Measurements from ENCODE around the gene SERPINE2.
A peak's percentile ranks its signal among the peaks of the same experiment; 100 is the strongest.

The SERPINE2 gene, protein sequence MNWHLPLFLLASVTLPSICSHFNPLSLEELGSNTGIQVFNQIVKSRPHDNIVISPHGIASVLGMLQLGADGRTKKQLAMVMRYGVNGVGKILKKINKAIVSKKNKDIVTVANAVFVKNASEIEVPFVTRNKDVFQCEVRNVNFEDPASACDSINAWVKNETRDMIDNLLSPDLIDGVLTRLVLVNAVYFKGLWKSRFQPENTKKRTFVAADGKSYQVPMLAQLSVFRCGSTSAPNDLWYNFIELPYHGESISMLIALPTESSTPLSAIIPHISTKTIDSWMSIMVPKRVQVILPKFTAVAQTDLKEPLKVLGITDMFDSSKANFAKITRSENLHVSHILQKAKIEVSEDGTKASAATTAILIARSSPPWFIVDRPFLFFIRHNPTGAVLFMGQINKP

DNA sequence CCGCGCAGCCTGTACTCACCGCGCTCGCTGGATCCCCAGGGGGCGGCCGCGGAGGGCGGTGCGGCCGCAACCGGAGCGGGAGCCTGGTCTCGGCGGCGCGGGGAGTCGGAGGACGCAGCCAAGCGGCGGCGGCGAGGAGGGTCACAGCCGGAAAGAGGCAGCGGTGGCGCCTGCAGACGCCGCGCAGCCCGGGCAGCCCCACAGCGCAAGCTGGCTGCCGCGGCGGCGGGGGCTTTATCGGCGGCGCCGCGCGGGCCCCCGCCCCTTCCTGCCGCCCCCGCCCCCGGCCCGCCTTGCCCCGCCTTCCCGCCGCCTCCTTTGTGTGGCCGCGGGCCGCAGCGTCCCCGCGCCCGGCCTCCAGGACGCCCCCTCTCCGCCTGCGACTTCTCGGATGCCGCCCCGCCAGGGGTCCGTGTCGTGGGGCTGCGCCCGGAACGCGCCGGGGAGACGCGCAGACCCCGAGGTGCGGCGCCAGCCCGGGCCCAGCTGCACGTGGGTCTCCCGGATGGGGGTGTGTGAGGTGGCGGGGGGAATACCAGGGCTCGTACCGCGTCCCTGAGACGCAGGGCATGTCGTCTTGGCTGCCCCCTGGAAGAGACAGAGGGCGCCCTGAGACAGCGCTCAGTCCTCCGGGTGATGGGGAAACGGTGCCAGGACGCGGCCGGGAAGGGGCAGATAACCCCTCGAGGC, at the start of gene SERPINE2:
Gene SERPINE2 (minus strand): TSS at position 207 of the 690 bp plus-strand sequence. CDS start 37,386 bp downstream, outside the sequence.
- peak; percentile 20 for DNase-seq (ENCODE audit: low spot score)

DNA sequence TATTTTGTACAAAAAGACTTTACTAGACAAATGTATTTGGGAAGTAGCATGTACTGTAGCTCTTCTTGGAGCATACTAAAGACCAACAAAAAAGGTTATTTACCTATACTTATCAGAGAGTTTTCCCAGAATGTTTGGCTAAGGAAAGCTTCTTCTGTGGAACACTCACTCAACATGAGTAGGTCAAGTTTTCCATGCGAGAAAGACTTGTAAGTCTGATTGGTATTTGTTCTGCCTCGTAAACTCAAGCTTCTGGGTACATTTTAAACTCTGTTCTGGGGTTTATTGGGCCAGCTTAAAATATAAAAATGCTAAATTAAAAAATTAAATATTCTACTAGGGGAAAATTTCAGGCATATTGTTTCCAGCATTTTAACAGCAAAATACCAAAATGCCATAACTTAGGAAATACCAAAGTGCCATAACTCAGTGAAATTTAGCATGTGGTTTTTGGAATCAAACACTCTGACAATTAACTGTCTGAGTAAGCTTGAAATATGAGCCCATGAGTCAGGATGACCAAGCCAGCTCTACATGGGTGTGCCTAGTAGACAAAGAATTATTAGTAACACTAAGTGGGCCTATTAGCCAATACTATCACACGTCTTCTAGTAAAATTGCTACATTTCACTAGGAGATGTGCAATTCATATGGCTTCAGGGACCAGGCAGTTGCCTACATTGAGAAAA, 47.3 kb upstream of the SERPINE2 start:
- DNase-seq (ENCODE audit: low spot score), result no peak

DNA sequence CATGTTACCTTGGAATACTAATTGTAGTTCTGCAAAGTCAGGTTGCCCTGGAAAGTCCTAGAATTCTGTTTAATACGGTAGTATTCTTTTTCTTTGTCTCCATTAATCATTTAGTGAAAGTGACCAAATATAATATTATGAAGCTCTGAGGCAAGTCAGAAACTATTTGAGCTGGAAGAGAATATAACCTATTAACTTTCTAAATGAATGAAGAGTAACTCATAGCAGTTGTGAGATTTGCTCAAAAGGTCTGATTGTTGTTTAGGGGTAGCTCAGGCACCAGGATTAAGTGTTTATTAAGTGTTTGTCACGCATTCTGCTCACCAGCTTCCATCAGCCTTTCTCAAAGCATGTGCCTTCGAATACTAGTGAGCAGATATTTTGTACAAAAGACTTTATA, 46.7 kb upstream of the SERPINE2 start:
- no peak for DNase-seq (ENCODE audit: low spot score)

DNA sequence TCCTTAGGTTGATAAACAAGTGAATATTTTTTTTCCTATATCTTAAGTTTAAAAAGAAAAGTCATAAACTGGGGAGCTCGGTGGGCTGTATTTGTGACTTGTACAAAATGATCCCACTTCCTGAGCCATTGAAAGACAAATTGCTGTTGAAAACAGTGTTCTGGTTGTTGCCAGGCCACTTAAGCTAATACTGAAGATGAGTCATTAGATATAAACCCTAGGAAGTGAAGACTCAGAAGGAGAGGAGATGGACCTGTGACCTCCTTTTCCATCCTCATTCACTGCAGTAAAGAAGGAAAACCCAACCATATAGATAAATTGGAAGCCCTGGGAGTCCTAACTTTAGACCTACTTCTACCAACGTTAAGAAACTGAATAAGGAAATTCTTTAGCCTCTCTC, 46.2 kb upstream of the SERPINE2 start:
- no peak for DNase-seq (ENCODE audit: low spot score)

DNA sequence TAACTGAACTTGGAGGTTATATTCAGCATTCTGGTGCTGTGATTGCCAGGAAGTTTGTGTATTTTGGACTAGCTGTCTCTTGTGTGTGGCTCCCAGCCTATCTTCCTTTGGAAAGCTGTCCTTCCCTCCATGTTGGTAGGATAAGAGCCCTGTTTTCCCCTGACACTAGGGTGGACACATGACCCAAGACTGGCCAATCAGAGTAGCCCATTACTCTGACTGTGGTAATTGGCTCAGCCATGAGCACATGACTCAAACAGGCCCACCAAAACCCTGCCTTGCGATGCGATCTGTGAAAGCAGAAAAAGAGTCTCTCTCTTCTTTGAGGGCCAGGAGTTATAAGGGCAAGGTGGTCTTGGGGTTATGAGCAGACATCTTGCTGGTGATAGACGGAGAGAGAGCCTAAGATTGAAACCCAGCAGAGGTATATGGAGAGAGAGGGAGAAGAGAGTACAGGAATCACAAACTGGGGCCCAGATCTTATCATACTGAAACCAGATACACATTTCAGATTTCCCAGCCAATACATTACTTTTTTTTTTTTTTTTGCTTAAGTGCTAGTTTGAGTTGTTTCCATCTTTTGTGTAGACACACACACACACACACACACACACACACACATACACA, 45.3 kb upstream of the SERPINE2 start:
- no peak for DNase-seq (ENCODE audit: low spot score)

DNA sequence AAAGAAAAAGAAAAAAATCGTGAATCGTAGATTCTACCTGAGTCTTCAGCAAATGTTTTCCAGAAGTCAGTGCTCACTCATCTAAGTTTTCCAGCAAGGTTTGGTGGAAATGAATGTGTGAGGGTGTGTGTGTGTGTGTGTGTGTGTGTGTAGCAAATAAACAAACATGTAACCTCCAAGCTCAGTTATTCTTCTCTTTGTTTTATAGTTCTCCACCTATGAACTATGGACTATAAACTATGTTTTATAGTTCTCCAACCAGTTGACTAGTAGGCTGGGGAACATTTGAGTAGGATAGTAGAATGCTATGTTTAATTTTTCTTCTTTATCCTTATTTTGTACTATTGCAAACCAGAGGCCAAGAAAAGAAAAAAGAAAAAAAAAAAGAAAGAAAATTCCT, 44.6 kb upstream of the SERPINE2 start:
- no peak for DNase-seq (ENCODE audit: low spot score)

DNA sequence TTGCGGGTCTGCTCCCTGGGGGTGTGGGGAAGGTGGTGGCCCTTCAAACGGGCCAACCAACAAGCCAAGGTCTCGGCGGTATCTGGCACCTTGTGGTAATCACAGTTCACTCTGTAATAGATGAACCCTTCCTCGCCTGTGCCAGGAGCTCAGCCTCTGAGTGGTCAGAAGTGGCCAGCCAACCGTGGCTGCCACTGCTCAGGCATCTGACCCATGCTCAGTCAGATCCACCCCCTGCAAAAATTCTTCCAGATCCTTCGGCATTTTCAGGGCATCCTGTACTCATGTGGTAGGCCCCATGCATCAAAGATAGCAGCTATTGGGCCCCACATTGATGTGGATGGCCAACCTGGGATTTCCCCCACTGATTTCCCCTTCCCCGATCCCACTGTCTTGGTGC, 39.6 kb upstream of the SERPINE2 start:
- no peak for DNase-seq (ENCODE audit: low spot score)

DNA sequence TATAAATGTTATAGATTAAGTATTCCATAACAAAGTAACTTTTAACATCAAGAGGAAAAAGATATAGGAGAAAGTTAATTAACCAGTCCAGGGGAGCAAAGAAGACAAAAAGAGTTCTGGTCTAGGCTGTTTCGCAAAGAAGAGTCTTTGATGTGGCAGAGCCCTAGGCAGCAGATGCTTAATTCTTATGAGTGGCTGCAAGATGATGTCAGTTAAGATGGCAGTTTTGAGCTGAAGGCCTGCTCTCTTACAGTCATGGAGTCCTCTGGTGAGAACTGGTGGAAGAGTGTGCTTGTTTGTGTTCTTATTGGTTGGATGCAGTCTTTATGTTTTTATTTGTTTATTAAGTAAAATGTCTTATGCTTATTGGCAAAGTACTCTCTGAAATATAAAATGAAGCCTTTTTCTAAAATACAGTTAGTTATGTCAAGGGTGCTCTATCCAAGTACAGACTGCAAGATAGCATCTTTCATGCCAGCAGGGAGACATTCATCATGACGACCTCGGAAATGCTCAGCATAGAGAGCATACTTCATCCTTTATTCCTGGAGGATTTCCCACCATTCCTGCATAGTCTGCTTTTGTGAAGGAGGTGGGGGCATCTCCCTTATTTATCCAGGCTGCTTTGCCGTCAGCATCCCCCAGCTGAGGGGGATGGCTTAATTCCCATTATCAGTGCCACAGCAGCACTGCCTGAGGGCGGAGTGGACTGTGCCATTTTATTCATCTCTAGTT, 38.9 kb upstream of the SERPINE2 start:
- no peak for DNase-seq (ENCODE audit: low spot score)

DNA sequence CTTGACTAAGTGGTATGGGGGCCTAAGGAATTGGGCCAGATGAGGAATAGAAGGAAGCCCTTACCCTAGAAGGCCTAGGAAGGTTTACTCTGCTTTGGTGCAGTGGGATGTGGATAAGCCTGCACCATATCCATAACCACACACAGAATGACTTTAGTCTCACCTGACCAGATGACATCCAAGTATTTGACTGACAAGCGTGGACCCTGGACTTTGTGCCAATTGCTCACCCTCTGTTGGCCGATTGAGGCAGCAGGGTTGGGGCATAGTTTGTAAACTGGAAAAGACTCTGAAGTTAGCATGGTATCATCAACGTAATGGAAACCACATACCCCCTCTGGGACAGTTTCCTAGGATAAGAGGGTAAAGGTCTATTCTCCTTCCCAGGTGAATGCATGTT, 36.5 kb upstream of the SERPINE2 start:
- no peak for DNase-seq (ENCODE audit: low spot score)

DNA sequence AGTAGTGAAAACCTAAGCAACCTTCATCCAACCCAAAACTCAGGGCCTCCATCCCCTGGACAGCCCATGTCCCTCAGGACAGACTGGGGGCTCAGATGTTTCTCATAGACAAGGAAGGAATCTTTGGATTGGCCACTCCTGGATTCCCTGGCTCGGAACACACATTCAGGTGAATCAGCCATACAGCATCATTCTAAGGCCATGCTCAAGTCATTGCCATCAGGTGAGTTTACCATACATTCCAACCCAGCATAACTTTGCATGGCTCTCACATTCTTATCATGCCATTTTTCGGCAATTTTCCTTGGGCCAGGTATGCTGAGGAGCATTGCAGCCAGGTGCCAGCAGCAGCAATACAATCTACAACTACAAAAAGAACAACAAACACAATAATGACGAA, 34.6 kb upstream of the SERPINE2 start:
- DNase-seq (ENCODE audit: low spot score), result no peak

DNA sequence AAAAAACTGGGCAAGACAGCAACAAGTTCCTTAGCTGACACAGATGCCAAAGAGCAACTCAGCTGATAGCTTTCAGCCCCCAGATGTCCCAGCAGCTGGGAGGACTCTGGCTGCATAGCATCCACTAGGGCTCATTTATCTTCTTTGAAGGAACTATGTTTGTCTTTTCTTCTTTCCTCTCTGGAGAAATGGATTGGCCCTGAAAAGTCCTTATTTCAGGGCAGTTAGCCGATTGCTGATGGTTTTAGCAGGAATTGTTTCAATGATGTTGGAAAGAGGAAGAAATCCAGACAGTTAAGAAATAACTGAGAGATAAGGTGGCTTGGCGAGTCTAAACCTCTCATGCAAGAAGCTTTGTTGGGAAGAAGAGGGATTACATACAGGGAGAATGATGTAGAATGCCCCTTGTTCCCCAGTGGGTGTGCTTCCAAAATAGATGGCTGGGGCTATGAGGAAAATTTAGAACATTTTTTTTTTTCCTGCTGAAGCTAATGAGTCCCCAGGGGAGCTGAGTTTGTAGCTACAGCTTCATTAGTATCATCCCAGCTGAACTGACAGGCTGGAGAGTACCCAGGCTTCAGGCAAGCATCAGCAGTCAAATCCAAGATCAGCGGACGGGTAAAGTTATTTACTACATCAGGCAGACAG, 33.6 kb upstream of the SERPINE2 start:
- no peak for DNase-seq (ENCODE audit: low spot score)

DNA sequence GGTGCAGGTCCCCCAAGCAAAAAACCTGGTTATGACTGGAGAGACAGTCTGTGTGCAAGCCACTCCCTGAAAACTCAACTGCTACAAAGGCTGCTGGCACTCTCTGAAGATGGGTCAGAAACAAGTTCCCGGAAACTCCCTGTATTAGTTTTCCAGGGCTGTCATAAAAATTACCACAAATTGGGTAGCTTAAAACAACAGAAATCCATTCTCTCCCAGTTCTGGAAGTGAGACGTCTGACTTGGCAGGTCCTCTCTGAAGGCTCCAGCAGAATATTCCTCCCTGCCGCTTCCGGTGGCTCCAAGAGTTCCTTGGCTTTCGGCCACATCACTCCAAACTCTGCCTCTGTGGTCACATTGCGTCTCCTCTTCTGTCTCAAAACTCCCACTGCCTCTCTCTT, 30.1 kb upstream of the SERPINE2 start:
- DNase-seq (ENCODE audit: low spot score), result no peak

DNA sequence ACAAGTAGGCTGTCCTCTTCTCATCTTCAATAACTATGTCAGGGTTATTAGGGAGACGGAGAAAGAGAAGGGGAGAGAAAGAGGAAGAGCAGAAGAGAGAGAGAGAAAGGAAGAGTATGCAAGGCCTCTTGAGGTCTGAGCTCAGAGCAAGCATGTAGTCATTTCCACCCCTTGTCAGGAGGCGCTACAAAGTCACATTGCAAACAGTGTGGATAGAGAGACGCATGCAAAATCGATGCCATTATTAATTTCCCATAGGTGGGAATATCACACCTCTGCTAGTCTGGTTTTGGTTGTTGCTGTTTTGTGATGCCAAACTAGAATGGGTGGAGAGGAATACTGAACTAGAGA, 24.2 kb upstream of the SERPINE2 start:
- DNase-seq (ENCODE audit: low spot score), result no peak

DNA sequence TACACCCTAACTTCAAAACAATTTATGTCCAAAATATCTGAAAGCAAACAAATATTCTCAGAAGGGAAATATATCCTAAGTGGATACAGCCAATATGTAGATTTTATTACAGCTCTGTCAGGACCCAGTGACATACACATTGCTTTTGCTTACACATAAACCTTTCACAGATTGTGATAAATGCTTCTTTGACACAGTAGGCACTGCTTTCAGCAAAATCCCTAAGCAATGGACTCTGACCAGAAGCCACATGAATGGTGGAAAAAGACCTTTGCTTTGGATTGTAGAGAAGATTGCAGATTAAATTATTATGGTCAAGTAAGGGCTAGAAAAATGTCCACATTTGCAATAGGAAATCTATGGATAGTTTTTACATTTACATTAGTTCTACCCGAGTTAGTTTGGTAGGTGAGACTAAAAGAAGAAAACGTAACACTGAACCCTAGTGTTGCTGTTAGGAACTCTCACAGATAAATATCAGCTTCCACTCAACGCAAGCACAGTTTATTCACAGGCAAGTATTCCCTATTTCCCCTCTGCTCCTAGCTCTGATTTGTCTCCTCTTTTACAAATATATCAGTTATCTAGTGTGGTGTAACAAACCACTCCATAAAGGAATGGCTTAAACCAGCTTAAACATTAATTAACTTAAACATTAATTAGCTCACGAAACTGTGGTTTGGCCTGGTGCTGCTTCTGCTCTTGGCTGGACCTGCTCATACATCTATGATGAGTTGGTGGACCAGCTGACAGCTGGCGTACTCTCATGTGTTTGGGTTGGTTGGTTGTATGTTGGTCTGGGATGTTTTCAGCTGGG, 23.6 kb upstream of the SERPINE2 start:
- no peak for DNase-seq (ENCODE audit: low spot score)

DNA sequence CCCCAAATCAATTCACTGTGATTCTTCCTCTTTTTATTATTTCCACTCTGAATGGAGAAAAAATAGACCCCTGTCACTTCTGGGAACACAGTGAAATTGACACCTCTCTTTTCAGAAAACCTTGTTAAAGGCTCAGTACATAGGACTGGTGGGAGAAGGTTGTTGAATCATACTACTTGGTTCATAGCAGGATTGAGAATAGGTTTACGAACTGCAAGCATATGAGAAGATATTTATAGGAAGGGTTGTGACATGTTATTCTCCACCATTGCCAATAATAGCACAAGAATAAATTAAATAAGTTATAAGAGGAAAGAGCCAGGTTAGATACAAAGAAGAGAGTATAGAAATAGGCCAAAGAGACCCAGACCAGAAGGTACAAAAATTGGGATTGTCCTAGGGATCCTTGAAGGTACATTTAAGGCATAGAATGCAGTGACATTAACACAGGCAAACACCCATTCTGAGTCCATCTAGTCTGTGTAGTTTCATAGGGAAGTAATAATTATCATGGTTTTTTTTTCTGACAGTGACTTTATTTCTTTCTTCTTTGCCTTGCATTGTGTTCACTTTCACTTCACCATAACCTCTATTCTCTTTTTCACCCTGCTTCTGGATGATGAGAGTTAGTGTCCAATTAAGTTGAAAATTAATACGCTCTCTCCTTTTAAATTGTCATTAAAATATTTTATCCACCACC, 21.8 kb upstream of the SERPINE2 start:
- no peak for DNase-seq (ENCODE audit: low spot score)

DNA sequence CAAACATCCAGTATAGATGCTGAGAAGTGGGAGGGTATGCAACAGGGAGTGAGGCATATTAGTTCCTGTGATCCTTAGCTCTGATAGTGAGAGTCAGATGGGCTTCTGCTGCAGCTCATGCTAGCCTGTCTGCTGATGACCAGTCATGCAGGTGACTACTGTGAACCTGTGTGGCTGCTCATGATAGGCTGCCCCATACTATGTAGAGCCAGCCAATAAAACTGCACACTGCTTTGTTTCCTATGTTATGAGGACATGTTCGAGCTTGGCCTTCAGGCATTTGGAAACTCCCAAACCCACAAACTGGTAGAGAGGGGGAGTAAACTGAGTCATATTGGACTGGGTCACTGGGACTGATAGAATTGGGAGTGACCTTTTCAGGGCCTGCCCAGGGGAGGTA, 20.1 kb upstream of the SERPINE2 start:
- DNase-seq (ENCODE audit: low spot score), result no peak

DNA sequence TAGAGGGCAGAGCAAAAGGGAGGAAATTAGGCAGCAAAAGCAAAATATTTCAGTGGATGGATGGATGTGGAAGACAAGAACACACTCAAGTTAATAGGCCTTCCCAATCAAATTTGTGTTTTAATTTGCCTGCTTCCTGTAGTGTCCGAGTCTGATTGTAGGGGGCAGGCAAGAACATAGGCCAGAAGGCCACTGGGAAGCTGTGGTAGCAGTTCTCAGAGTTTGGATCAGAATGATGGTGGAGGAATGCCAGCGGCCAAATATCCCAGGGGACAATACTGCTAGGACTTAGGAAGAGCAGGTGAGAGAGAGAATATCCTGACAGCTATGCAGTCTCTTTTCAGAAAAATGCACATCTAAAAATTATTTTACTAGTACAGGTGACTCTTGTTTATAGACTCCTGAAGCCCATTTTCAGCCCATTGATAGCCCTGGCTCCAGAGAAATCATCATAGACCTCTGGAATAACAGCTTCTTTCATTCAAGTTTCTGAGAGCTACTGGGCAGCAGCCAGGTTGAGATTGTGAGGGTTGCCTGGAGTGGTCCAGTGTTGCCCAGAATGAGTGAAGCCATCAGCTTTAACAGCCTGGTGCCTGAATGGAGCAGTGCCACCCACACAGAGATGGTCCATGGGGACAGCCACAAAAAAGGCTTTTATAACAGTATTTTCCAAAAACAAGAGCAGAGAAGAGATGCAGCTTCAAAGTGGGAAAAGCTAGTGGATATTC, 19.1 kb upstream of the SERPINE2 start:
- DNase-seq (ENCODE audit: low spot score), result no peak

DNA sequence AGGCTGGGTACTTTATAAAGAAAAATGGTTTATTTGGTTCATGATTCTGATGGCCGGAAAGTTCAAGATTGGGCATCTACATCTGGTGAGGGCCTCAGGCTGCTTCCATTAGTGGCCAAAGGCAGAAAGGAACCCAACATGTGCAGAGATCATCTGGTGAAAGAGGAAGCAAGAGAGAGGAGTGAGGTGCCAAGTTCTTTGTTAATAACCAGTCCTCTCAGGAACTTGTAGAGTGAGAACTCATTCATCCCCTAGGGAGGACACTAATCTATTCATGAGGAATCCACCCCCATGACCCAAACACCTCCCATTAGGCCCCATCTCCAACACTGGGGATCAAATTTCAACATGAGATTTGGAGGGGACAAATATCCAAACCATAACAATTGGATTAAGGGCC, 17.8 kb upstream of the SERPINE2 start:
- no peak for DNase-seq (ENCODE audit: low spot score)

DNA sequence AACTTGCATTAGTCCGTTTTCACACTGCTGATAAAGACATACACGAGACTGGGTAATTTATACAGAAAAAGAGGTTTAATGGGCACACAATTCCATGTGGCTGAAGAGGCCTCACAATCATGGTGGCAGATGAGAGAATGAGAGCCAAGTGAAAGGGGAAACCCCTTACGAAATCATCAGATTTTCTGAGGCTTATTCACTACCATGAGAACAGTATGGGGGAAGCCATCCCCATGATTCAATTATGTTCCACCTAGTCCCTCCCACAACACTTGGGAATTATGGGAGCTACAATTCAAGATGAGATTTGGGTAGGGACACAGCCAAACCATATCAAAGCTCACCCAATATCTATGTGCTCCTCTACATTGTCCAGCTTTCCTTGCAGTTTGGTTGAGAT, 16.0 kb upstream of the SERPINE2 start:
- no peak for DNase-seq (ENCODE audit: low spot score)

Data from CD4-positive, alpha-beta T cell treated with Interleukin-6 at 100 ng/mL for 8 hours (primary cell).